HEK293 (cell line): Measurements from ENCODE around the gene TRIM26.

Experiments used
- CTCF ChIA-PET: fragments of 350-600 bp; formaldehyde crosslinking; extraction: SDS; loops from one replicate; lab custom pipeline; 2021; ENCODE audit warnings: antibody characterized with exemption; lab: Yijun Ruan, JAX
- POLR2A ChIA-PET: fragments of 300-600 bp; formaldehyde crosslinking; extraction: SDS; loops from one replicate; lab custom pipeline; 2020; ENCODE audit warnings: antibody characterized with exemption, inconsistent platforms; lab: Yijun Ruan, JAX
- H3K27ac ChIP-seq: fragments of 200-500 bp; sonication (Bioruptor generic); 2 replicates; pipeline ENCODE4 v1.5.1; 2014; ENCODE audit warnings: low read depth, low read length, control low read depth, inconsistent platforms; ENCODE audit errors: extremely low read depth
- H3K36me3 ChIP-seq, 2 experiments: fragments of 200-500 bp in 1 of 2; sonication (Bioruptor generic) in 1 of 2; 1 replicate in 1 of 2; 2 replicates in 1 of 2; pipeline ENCODE4 v1.5.1; 2014 to 2017; ENCODE audit warnings: inconsistent platforms in 2 of 2, low read length in 2 of 2; ENCODE audit not compliant: control insufficient read depth in 2 of 2, insufficient read depth in 1 of 2
- H3K4me1 ChIP-seq: fragments of 200-500 bp; sonication (Bioruptor generic); 2 replicates; pipeline ENCODE4 v1.5.1; 2014; ENCODE audit warnings: mild to moderate bottlenecking, low read length, inconsistent platforms; ENCODE audit not compliant: control insufficient read depth, insufficient read depth
- H3K4me3 ChIP-seq: 2 replicates; pipeline ENCODE4 v1.5.1; 2011; ENCODE audit warnings: low read depth, mild to moderate bottlenecking, control low read depth, low read length, moderate library complexity
- H3K9me3 ChIP-seq: fragments of 200-500 bp; sonication (Bioruptor generic); 2 replicates; pipeline ENCODE4 v1.5.1; 2014; ENCODE audit warnings: low read depth, low read length, inconsistent platforms; ENCODE audit not compliant: control insufficient read depth, insufficient read depth
- KLF7 ChIP-seq: fragments of 450-650 bp; formaldehyde crosslinking; IDR thresholded peaks from 2 replicates; pipeline ENCODE4 v1.5.1; 2016; ENCODE audit warnings: missing biosample characterization, missing genetic modification characterization, borderline replicate concordance
- MEIS1 ChIP-seq: sonication (generic); formaldehyde crosslinking; IDR thresholded peaks from 2 replicates; pipeline ENCODE4 v1.8.1; 2022; ENCODE audit warnings: missing genetic modification reagents, mild to moderate bottlenecking, borderline replicate concordance
- SCRT1 ChIP-seq: fragments of 450-650 bp; formaldehyde crosslinking; IDR thresholded peaks from 2 replicates; pipeline ENCODE4 v1.5.1; 2016; ENCODE audit warnings: missing biosample characterization, missing genetic modification characterization, borderline replicate concordance
- SCRT2 ChIP-seq: fragments of 450-650 bp; formaldehyde crosslinking; IDR thresholded peaks from 2 replicates; pipeline ENCODE4 v1.5.1; 2016; ENCODE audit warnings: missing biosample characterization, missing genetic modification characterization
- SP7 ChIP-seq: fragments of 450-650 bp; formaldehyde crosslinking; IDR thresholded peaks from 2 replicates; pipeline ENCODE4 v1.5.1; 2016; ENCODE audit warnings: missing biosample characterization, missing genetic modification characterization
- YY1 ChIP-seq: fragments of 450-650 bp; formaldehyde crosslinking; IDR thresholded peaks from 2 replicates; pipeline ENCODE4 v1.5.1; 2018; ENCODE audit warnings: missing biosample characterization, missing genetic modification characterization
- ZBTB17 ChIP-seq: fragments of 450-650 bp; formaldehyde crosslinking; IDR thresholded peaks from 2 replicates; pipeline ENCODE4 v1.5.1; 2016; ENCODE audit warnings: missing biosample characterization, missing genetic modification characterization
- ZNF112 ChIP-seq: fragments of 450-650 bp; formaldehyde crosslinking; IDR thresholded peaks from 2 replicates; pipeline ENCODE4 v1.5.0; 2017; ENCODE audit warnings: missing biosample characterization, missing genetic modification characterization
- ZNF202 ChIP-seq: fragments of 450-650 bp; formaldehyde crosslinking; IDR thresholded peaks from 2 replicates; pipeline ENCODE4 v1.5.1; 2016; ENCODE audit warnings: missing biosample characterization, missing genetic modification characterization, borderline replicate concordance
- ZNF221 ChIP-seq: fragments of 450-650 bp; formaldehyde crosslinking; IDR thresholded peaks from 2 replicates; pipeline ENCODE4 v1.5.1; 2017; ENCODE audit warnings: missing biosample characterization, missing genetic modification characterization, borderline replicate concordance
- ZNF274 ChIP-seq, 2 experiments: fragments of 200-500 bp in 1 of 2; fragments of 450-650 bp in 1 of 2; sonication (Bioruptor generic) in 1 of 2; formaldehyde crosslinking in 1 of 2; IDR thresholded peaks; 2 replicates each; pipeline versions ENCODE4 v1.5.1 to v1.6.1; 2014 to 2016; ENCODE audit warnings: borderline replicate concordance in 1 of 2, inconsistent platforms in 1 of 2, low read length in 1 of 2, missing biosample characterization in 1 of 2, missing genetic modification characterization in 1 of 2
- ZNF335 ChIP-seq: fragments of 450-650 bp; formaldehyde crosslinking; conservative IDR thresholded peaks from 2 replicates; pipeline ENCODE4 v1.5.1; 2016; ENCODE audit warnings: missing biosample characterization, missing genetic modification characterization
- ZNF37A ChIP-seq: fragments of 450-650 bp; IDR thresholded peaks from 2 replicates; pipeline ENCODE4 v1.5.1; 2018; ENCODE audit warnings: missing biosample characterization, missing genetic modification characterization
- ZNF391 ChIP-seq: fragments of 450-650 bp; formaldehyde crosslinking; IDR thresholded peaks from 2 replicates; pipeline ENCODE4 v1.5.1; 2016; ENCODE audit warnings: low read depth, missing biosample characterization, missing genetic modification characterization, borderline replicate concordance
- ZNF416 ChIP-seq: fragments of 450-650 bp; formaldehyde crosslinking; IDR thresholded peaks from 2 replicates; pipeline ENCODE4 v1.5.1; 2016; ENCODE audit warnings: missing biosample characterization, missing genetic modification characterization
- ZNF426 ChIP-seq: fragments of 450-650 bp; formaldehyde crosslinking; IDR thresholded peaks from 2 replicates; pipeline ENCODE4 v1.5.1; 2017; ENCODE audit warnings: missing biosample characterization, missing genetic modification characterization, mild to moderate bottlenecking, inconsistent platforms, moderate library complexity
- ZNF433 ChIP-seq: fragments of 450-650 bp; formaldehyde crosslinking; IDR thresholded peaks from 2 replicates; pipeline ENCODE4 v1.5.1; 2016; ENCODE audit warnings: missing biosample characterization, missing genetic modification characterization, low read depth
- ZNF510 ChIP-seq: fragments of 450-650 bp; formaldehyde crosslinking; IDR thresholded peaks from 2 replicates; pipeline ENCODE4 v1.5.1; 2018; ENCODE audit warnings: mild to moderate bottlenecking, missing genetic modification characterization, missing biosample characterization; ENCODE audit not compliant: insufficient replicate concordance
- ZNF623 ChIP-seq: fragments of 450-650 bp; formaldehyde crosslinking; IDR thresholded peaks from 2 replicates; pipeline ENCODE4 v1.5.1; 2016; ENCODE audit warnings: missing biosample characterization, missing genetic modification characterization
- ZNF626 ChIP-seq: fragments of 450-650 bp; sonication (Bioruptor Pico); formaldehyde crosslinking; IDR thresholded peaks from 2 replicates; pipeline ENCODE4 v1.5.1; 2018; ENCODE audit warnings: missing biosample characterization, missing genetic modification characterization, inconsistent platforms
- ZNF776 ChIP-seq: fragments of 450-650 bp; formaldehyde crosslinking; IDR thresholded peaks from 2 replicates; pipeline ENCODE4 v1.5.0; 2017; ENCODE audit warnings: missing biosample characterization, missing genetic modification characterization, borderline replicate concordance
- ZXDB ChIP-seq: fragments of 450-650 bp; formaldehyde crosslinking; IDR thresholded peaks from 2 replicates; pipeline ENCODE4 v1.5.1; 2016; ENCODE audit warnings: missing biosample characterization, missing genetic modification characterization
- TF ChIP-seq, protein P1 (sequence below): fragments of 450-650 bp; formaldehyde crosslinking; IDR thresholded peaks from 2 replicates; pipeline ENCODE4 v1.5.1; 2017; ENCODE audit warnings: missing biosample characterization, missing genetic modification characterization
- TF ChIP-seq, protein P2 (sequence below): fragments of 450-650 bp; formaldehyde crosslinking; IDR thresholded peaks from 2 replicates; pipeline ENCODE4 v1.5.1; 2016; ENCODE audit warnings: missing biosample characterization, missing genetic modification characterization, low read depth
- TF ChIP-seq, protein P3 (sequence below): fragments of 450-650 bp; formaldehyde crosslinking; IDR thresholded peaks from 2 replicates; pipeline ENCODE4; 2016; ENCODE audit warnings: missing biosample characterization, missing genetic modification characterization
- TF ChIP-seq, protein P4 (sequence below): fragments of 450-650 bp; formaldehyde crosslinking; IDR thresholded peaks from 2 replicates; pipeline ENCODE4 v1.5.1; 2016; ENCODE audit warnings: missing biosample characterization, missing genetic modification characterization

The TRIM26 gene

DNA sequence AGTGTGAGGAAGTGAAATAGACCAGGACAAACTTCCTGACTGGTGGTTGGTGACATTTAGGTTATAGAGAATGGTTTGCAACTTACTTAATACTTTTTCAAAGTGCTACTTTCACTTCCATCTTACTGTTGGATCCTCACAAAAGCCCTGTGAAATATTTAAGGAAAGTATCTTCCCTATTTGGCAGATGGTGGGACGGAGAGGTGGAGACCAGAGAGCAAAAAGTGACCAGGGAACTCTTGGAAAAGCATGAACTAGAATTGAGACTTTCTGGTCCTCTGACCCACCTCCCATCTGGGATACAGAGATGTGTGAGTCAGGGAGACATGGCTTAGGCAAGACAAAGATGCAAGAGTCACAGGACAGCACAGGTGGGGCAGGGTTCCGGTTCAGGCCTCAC is 55.2 kb downstream of the TRIM26 start:
- Histone ChIP-seq H3K4me1 (peaks cover 27% of the 10 kb centered on the region), H3K9me3 (no peaks in the 10 kb centered on the region), H3K27ac (no peak overlapping the region), H3K4me3 (no peak overlapping the region), H3K36me3 (no peaks in the 10 kb centered on the region)
- ChIA-PET POLR2A (no interaction called here), CTCF (interaction anchor here (0.7 to 3.1 kb wide), 3 partner anchors 9 to 54 kb away, joined by 3 to 11 read pairs (median 3); no protein-coding TSS in a partner anchor)
- no peak for TF ChIP-seq ZBTB17
- TF ChIP-seq, protein P1, sequence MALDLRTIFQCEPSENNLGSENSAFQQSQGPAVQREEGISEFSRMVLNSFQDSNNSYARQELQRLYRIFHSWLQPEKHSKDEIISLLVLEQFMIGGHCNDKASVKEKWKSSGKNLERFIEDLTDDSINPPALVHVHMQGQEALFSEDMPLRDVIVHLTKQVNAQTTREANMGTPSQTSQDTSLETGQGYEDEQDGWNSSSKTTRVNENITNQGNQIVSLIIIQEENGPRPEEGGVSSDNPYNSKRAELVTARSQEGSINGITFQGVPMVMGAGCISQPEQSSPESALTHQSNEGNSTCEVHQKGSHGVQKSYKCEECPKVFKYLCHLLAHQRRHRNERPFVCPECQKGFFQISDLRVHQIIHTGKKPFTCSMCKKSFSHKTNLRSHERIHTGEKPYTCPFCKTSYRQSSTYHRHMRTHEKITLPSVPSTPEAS (tag by site-specific recombination) = no peak
- no peak for TF ChIP-seq ZXDB
- TF ChIP-seq ZNF112 (tag by site-specific recombination) = no peak
- TF ChIP-seq, protein P2, sequence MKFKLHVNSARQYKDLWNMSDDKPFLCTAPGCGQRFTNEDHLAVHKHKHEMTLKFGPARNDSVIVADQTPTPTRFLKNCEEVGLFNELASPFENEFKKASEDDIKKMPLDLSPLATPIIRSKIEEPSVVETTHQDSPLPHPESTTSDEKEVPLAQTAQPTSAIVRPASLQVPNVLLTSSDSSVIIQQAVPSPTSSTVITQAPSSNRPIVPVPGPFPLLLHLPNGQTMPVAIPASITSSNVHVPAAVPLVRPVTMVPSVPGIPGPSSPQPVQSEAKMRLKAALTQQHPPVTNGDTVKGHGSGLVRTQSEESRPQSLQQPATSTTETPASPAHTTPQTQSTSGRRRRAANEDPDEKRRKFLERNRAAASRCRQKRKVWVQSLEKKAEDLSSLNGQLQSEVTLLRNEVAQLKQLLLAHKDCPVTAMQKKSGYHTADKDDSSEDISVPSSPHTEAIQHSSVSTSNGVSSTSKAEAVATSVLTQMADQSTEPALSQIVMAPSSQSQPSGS = no peak
- no peak for TF ChIP-seq SP7 (tag by site-specific recombination)
- TF ChIP-seq MEIS1 (CRISPR knock-in tag) = no peak

DNA sequence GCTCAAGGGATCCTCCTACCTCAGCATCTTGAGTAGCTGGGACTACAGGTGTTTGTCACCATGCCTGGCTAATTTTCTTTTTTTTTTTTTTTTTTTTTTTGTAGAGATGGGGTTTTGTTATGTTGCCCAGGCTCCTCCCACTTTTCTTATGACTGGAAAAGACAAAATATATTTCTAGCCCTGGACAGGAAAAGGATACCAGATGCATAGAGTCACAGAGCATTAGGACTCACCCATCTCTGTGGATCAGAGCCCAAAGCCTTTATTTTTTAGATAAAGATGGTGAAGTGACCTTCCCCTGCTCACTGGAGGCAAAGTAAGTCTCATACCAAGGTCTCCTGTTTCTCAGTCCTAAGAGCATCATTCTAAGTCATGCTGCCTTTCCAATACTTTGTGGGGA is 55.6 kb downstream of the TRIM26 start:
- POLR2A ChIA-PET = interaction anchor here (0.8 kb wide), 1 partner anchor 10 kb away, joined by 8 read pairs; no protein-coding TSS in a partner anchor
- CTCF ChIA-PET = interaction anchor here (1.0 to 1.6 kb wide), 3 partner anchors 26 to 55 kb away, joined by 3 to 6 read pairs (median 3); no protein-coding TSS in a partner anchor
- H3K4me3 ChIP-seq = no peak overlapping the region
- peaks cover 27% of the 10 kb centered on the region for H3K4me1 ChIP-seq
- no peak overlapping the region for H3K27ac ChIP-seq
- no peaks in the 10 kb centered on the region for H3K9me3 ChIP-seq
- TF ChIP-seq ZNF335 (tag by site-specific recombination) = no peak; the same call in 1 of the 2 replicates
- TF ChIP-seq ZNF416 (tag by site-specific recombination) = no peak
- TF ChIP-seq ZNF433 (tag by site-specific recombination) = no peak
- no peak for TF ChIP-seq ZNF426 (tag by site-specific recombination)
- no peak for TF ChIP-seq ZNF391 (tag by site-specific recombination)
- TF ChIP-seq ZNF274 (IDR thresholded peaks at IDR 0.05; ENCODE audit: low read length) = no peak
- no peak for TF ChIP-seq ZNF274 (tag by site-specific recombination; IDR thresholded peaks at IDR 0.05; ENCODE audit: borderline replicate concordance)
- no peak for TF ChIP-seq SCRT2 (tag by site-specific recombination)
- no peak for TF ChIP-seq ZNF623 (tag by site-specific recombination)
- TF ChIP-seq ZNF776 (tag by site-specific recombination) = no peak
- TF ChIP-seq, all 188 proteins: peak for 0
- H3K36me3 ChIP-seq = no peaks in the 10 kb centered on the region

DNA sequence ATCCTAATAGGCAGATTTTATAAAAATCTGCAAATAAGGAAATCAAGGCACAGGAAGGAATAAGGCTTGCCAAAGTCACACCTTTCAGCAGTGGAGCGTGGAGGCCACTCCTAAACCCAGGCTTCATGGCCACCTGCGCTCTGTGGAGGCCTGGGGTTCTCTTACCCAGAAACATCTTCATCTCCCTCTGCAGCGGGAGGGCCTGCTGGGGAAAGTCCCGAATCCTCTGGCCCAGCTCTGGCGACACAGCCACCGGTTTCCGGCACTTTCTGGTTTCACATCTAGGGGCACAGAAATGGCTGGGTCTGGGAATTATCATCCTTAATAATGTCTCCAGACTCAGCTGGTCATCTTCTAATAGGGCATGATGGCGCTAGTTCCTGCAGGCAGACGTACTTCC is 56.4 kb downstream of the TRIM26 start:
- Histone ChIP-seq H3K27ac (no peak overlapping the region), H3K4me3 (no peak overlapping the region), H3K4me1 (peaks cover 27% of the 10 kb centered on the region), H3K36me3 (no peaks in the 10 kb centered on the region), H3K9me3 (no peaks in the 10 kb centered on the region)
- CTCF ChIA-PET = interaction anchor here (1.0 to 1.6 kb wide), 3 partner anchors 25 to 54 kb away, joined by 3 to 6 read pairs (median 3); no protein-coding TSS in a partner anchor
- POLR2A ChIA-PET = interaction anchor here (0.8 kb wide), 1 partner anchor 11 kb away, joined by 8 read pairs; no protein-coding TSS in a partner anchor
- no peak for TF ChIP-seq ZNF510 (tag by site-specific recombination)
- no peak for TF ChIP-seq ZNF221 (tag by site-specific recombination)
- TF ChIP-seq, protein P3, sequence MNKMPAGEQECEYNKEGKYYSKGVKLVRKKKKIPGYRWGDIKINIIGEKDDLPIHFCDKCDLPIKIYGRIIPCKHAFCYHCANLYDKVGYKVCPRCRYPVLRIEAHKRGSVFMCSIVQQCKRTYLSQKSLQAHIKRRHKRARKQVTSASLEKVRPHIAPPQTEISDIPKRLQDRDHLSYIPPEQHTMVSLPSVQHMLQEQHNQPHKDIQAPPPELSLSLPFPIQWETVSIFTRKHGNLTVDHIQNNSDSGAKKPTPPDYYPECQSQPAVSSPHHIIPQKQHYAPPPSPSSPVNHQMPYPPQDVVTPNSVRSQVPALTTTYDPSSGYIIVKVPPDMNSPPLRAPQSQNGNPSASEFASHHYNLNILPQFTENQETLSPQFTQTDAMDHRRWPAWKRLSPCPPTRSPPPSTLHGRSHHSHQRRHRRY (tag by site-specific recombination) = no peak
- TF ChIP-seq, protein P4, sequence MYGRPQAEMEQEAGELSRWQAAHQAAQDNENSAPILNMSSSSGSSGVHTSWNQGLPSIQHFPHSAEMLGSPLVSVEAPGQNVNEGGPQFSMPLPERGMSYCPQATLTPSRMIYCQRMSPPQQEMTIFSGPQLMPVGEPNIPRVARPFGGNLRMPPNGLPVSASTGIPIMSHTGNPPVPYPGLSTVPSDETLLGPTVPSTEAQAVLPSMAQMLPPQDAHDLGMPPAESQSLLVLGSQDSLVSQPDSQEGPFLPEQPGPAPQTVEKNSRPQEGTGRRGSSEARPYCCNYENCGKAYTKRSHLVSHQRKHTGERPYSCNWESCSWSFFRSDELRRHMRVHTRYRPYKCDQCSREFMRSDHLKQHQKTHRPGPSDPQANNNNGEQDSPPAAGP = no peak
- no peak for TF ChIP-seq ZNF202
- TF ChIP-seq YY1 (tag by site-specific recombination) = no peak
- TF ChIP-seq KLF7 (tag by site-specific recombination) = no peak
- TF ChIP-seq ZNF626 (tag by site-specific recombination) = no peak
- TF ChIP-seq ZNF37A (tag by site-specific recombination) = no peak
- TF ChIP-seq SCRT1 (tag by site-specific recombination) = no peak
- TF ChIP-seq, protein P2 = no peak
